ENCODE results near the gene SLC6A1. TPM values are rescaled to one million over a fixed set of nuclear protein-coding genes. Genes with fewer than 3 reads are reported as not detected.

Gene SLC6A1
- total and polyA plus RNA-seq, 4 donors, result 16.0 to 71.9 (median 33.8) TPM

GRCh38 chr3:10973046-10973595 is 19.4 kb upstream of the SLC6A1 start:
- Histone ChIP-seq H3K27me3 (ENCODE audit: control insufficient read depth in 4 of 4, insufficient read depth in 4 of 4, low read length in 3 of 4) (no peaks in the 10 kb centered on the region), H3K4me3 (ENCODE audit: low read depth in 1 of 3, low read length in 3 of 3) (no peak overlapping the region), H3K36me3 (ENCODE audit: control insufficient read depth in 4 of 4, insufficient read depth in 3 of 4, low read depth in 1 of 4, low read length in 3 of 4) (no peaks in the 10 kb centered on the region), H3K9ac (ENCODE audit: low read depth in 1 of 2, low read length in 2 of 2) (no peak overlapping the region), H3K27ac (ENCODE audit: low read depth in 1 of 2, low read length in 2 of 2) (no peak overlapping the region), H3K9me3 (ENCODE audit: control insufficient read depth in 4 of 4, low read length in 3 of 4) (no peaks in the 10 kb centered on the region), H3K4me1 (ENCODE audit: control insufficient read depth in 4 of 4, insufficient read depth in 4 of 4, low read length in 3 of 4) (no peaks in the 10 kb centered on the region)
- TF ChIP-seq RXRA (IDR thresholded peaks at IDR 0.05) (peak; percentile 77 to 78), TAF1 (conservative IDR thresholded peaks at IDR 0.05) (no peak), RAD21 (IDR thresholded peaks at IDR 0.05) (peak; percentile 80 to 84), CTCF (IDR thresholded peaks at IDR 0.05; ENCODE audit: low read depth, low read length, missing input control) (peak; percentile 45)
- WGBS, result 65% methylated on average over 13 of the region's 13 CpGs
- DNase-seq (ENCODE audit: low spot score), result no peak

GRCh38 chr3:10974131-10974530 is 18.4 kb upstream of the SLC6A1 start:
- Histone ChIP-seq H3K4me3 (ENCODE audit: low read depth in 1 of 3, low read length in 3 of 3) (no peak overlapping the region), H3K9ac (ENCODE audit: low read depth in 1 of 2, low read length in 2 of 2) (no peak overlapping the region), H3K27me3 (ENCODE audit: control insufficient read depth in 4 of 4, insufficient read depth in 4 of 4, low read length in 3 of 4) (no peaks in the 10 kb centered on the region), H3K9me3 (ENCODE audit: control insufficient read depth in 4 of 4, low read length in 3 of 4) (no peaks in the 10 kb centered on the region), H3K36me3 (ENCODE audit: control insufficient read depth in 4 of 4, insufficient read depth in 3 of 4, low read depth in 1 of 4, low read length in 3 of 4) (no peaks in the 10 kb centered on the region), H3K4me1 (ENCODE audit: control insufficient read depth in 4 of 4, insufficient read depth in 4 of 4, low read length in 3 of 4) (no peaks in the 10 kb centered on the region), H3K27ac (ENCODE audit: low read depth in 1 of 2, low read length in 2 of 2) (no peak overlapping the region)
- 92% methylated on average over 7 of the region's 7 CpGs for WGBS
- TF ChIP-seq EGR1 (IDR thresholded peaks at IDR 0.05; ENCODE audit: low read depth in 2 of 2) (no peak), MAX (IDR thresholded peaks at IDR 0.05) (no peak), RAD21 (IDR thresholded peaks at IDR 0.05) (no peak), NR2F2 (IDR thresholded peaks at IDR 0.05) (no peak), TAF1 (conservative IDR thresholded peaks at IDR 0.05) (no peak), REST (IDR thresholded peaks at IDR 0.05) (no peak), YY1 (IDR thresholded peaks at IDR 0.05) (no peak), FOXA2 (IDR thresholded peaks at IDR 0.05) (no peak), HNF4G (IDR thresholded peaks at IDR 0.05) (no peak), HNF4A (conservative IDR thresholded peaks at IDR 0.05) (no peak), JUND (IDR thresholded peaks at IDR 0.05) (no peak), CTCF (IDR thresholded peaks at IDR 0.05; ENCODE audit: low read depth, low read length, missing input control) (no peak), FOXA1 (IDR thresholded peaks at IDR 0.05) (no peak), GABPA (IDR thresholded peaks at IDR 0.05 in 1 of 2, conservative IDR thresholded peaks at IDR 0.05 in 1 of 2) (no peak), ZBTB33 (IDR thresholded peaks at IDR 0.05) (no peak), ATF3 (IDR thresholded peaks at IDR 0.05) (no peak), SP1 (IDR thresholded peaks at IDR 0.05) (no peak), RXRA (IDR thresholded peaks at IDR 0.05) (no peak)
- DNase-seq (ENCODE audit: low spot score), result no peak

All from liver (tissue), 9 donors.